HG03521 (cell line): Measurements from ENCODE around the gene SLC5A5.

Source experiments
- ATAC-seq: cut with Tn5 transposase; IDR thresholded peaks from one replicate; pipeline ENCODE4 v1.9.1; 2021; ENCODE audit warnings: mild to moderate bottlenecking, moderate library complexity; ENCODE audit not compliant: unreplicated experiment

The SLC5A5 gene

DNA sequence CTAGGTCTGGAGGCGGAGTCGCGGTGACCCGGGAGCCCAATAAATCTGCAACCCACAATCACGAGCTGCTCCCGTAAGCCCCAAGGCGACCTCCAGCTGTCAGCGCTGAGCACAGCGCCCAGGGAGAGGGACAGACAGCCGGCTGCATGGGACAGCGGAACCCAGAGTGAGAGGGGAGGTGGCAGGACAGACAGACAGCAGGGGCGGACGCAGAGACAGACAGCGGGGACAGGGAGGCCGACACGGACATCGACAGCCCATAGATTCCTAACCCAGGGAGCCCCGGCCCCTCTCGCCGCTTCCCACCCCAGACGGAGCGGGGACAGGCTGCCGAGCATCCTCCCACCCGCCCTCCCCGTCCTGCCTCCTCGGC, at the start of gene SLC5A5:
Gene SLC5A5, plus strand, starts transcription at position 68 of the 373 bp plus-strand sequence. CDS start 375 bp downstream, outside the sequence.
- no peak for ATAC-seq

DNA sequence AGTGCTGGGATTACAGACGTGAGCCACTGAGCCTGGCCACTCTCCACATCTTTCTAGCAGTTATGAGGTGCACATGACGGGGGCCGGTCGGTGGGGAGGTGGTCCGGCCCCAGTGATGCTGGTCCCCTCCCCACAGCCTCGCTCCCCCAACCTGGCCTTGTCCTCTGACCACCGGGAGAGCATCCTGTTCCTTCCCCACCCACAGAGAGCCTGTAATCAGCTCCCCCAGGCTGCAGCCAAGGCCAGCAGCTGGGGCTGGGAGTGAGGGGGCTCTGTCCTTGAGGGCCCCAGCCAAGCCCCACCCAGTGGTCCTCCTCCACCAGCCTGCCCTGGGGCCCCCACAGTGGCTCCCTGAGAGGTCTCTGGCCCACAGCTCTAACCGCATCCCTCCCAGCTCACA, 47.4 kb upstream of the SLC5A5 start:
- no peak for ATAC-seq

DNA sequence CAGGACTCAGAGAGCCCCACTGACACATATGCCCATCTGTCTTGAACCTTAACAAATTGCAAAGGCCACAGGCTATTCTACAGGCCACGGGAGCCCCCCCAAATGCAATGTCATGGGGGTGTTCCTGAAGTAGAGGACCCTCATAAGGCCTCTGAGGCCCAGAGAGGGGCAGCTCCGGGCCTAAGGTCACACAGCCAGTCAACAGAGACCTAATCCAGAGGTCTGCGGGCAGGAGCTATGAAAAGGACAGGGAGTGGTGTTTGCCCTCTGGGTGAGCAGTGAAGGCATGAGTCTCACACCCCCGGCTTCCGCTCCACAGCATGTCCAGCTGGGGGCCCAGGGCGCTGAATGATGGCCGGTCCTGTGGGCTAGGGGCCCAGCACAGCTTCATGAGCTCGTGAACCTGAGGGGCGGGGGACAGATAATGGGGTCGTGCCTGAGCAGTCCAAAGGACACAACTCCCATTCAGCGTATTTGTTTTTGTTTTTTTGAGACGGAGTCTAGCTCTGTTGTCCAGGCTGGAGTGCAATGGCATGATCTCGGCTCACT, 45.2 kb upstream of the SLC5A5 start:
- no peak for ATAC-seq

DNA sequence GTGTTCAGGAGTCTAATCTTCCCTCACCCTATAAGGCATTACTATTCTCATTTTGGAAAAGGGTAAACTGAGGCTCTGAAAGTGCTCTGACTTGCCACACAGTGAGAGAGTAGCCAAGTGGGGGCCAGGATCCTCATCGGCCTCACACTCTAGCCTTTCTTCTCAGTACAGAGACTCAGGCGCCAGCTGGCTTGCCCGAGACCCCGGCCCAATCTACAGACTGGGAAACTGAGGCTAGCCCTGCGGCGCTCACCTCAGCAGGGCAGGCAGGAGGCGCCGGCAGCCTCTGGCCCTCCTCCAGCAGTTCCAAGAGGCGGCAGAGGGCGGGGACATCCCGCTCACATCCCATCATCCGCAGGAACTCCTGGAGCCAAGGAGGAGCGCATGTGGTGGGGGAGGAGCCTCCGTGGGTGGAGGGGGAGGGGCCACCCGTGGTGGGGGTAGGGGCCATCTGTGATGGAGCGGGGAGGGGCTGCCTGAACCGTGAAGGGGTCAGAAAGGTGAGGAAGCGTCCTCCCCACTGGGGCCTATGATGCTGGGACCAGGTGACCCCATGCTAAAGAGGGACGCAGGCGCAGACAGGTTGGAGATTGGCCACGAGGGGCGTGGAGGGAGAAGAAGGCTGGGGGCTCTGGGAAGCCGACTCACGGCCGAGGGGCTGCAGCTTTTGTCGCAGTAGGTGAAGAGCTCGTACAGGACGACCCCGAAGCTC, 41.7 kb upstream of the SLC5A5 start:
- ATAC-seq, result no peak

DNA sequence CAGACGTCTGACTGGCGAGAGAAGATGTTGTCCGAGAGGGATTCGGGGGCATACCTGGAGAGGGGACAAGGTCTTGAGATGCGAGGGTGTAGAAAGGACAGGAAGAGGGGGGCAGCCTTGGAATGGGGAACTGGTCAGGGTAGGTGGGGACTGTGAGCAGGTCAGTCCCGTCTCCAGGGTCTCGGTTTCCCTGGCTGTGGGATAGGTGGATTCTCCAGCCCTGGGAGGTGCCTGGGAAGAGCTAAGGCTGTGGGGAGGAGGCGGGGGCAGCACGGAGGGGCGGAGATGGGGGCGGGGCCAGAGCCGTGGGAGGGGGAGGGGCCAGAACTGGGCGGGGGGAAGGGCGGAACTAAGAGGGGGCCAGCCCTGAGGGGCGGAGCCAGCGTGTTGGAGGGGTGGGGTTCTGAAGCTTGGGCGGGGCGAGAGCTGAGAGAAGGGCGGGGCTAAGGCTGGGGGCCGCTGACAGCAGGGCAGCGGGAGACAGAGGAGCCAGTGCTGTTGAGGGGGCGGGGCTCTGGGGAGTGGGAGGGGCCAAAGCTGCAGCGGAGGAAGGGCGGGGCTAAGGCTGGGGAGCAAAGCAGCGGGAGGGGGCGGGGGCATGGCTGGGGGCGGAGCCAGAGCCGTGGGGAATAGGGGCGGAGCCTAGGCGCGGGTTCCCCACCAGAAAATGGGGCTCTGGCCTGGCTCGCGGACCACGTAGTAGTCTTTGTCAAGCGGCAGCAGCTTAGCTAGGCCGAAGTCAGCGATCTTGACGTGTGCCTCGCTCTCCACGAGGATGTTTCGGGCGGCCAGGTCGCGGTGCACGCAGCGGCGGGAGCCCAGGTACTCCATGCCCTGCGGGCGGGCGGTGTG, 41.0 kb upstream of the SLC5A5 start:
- no peak for ATAC-seq

DNA sequence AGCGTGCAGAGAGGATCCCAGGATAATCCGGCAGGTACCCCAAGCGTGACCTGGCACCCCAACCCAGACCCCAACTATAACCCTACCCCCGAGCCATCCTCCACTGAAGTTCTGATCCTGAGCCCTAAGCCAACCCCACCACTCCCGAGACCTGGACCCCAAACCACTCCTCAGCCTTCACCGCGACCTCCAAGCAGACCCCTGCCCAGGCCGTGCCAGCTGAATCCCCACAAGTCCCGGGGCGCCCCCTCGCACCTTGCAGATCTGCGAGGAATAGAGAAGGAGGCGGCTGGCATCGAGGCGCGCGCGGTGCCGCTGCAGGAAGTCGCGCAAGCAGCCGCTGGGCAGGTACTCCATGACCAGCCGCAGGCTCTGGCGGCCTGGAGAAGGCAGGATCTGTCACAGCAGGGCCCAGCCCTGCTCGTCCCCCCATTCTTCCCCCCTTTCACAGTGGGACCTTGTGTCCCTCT, 40.3 kb upstream of the SLC5A5 start:
- no peak for ATAC-seq

DNA sequence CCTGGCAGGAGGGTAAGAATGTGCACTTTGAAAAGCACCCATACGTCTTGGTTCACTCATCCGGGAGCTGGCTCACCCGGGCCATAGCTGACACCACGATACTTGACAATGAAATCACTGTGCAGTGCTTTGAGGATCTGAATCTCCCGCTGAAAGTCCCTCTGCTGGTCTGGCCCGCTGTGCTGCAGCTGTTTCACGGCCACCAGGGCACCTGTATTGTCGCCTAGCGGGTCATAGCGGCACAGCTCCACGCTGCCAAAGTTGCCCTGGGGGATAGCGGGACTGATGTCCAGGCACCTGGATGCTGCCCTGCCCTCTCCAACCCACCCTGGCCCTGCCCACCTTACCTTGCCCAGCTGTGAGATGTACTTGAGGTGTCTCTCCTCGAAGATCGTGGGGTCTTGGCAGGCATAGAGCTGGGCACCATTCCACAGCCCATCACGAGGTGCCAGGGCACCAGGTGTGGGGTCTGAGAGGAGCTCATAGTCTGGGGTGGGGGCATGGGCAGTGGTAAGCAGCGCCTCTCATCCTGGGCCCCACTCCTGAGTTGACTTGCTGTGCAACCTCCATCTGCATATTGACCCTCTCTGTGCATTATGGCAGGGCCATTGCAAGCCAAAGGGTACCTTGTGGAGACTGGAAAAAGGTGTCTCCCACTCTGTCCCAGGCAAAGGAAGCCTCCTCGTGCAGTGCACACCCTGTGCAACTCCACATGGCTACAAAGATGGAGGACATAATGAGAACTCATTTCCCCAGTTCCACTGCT, 39.1 kb upstream of the SLC5A5 start:
- ATAC-seq, result no peak

DNA sequence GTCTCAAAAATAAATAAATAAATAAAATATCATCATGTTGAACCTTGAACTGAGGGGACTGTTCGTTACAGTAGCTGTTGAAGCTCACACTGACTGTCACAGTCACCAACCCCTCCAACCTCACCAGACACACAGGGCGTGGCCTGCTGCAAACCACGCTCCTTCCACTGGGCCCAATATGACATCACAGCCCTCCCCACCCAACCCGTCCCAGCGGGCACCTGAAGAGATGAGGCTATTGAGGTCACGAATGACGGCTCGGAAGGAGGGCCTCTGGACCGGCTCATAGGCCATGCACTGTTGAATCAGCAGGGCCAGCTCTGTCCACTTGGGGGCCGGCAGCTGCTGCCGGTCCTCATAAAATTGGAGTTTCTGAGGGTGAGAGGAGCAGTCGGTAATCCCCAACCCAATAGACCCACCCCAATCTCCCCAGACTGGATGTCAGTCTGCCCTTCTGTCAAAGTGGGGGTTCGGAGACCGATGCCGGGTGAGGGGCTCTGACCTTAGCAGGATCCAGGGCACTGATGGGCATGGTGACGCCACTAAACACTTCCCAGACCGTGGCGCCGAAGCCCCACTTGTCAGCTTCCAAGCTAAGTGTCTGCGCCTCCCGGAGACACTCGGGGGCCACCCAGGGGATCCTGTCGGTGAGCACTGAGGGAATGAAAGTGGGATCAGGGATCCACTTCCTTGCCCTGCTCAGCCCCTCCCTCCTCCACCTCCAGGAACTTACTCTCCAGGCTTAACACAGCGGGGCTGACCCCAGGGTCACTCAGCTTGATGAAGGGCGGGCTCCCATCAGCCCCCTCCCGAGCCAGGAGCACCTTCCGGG, 37.2 kb upstream of the SLC5A5 start:
- ATAC-seq, result no peak

DNA sequence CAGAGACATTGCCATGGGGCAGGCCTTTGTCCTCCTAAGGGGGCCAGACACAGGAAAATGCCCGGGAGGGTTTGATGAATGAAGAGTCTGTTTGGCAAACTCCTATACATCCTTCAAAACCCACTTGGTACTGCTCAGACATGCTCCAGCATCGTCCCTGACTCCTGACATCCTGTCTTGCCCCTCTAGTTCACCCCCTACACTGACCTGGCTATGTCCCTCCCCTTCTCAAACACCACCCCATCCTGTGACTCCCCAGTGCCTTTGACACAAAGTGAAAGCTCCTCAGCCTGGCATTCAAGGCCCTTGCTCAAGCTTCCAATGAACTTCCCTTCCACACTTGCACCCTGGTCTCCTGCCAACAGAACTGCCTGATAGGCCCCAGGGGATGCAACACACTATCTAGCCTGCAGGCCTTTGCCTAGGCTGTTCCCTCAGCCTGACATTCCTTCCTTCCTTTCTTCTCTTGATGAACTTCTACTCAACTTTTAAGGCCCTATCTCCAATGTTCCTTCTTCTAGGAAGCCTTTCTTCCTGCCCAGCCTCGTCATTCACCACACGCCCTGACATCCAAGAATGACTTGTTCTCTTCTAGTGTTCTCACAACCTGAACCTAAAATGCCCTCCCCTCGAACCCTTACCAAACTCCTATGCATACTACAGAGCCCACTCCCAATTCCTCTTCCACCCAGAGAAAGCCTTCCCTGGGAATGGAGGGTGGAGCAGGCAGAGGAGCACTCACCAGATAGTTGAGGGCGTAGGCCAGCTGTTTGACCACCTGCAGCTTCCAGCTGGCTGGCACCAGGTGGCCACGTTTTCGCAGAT, 36.4 kb upstream of the SLC5A5 start:
- no peak for ATAC-seq

DNA sequence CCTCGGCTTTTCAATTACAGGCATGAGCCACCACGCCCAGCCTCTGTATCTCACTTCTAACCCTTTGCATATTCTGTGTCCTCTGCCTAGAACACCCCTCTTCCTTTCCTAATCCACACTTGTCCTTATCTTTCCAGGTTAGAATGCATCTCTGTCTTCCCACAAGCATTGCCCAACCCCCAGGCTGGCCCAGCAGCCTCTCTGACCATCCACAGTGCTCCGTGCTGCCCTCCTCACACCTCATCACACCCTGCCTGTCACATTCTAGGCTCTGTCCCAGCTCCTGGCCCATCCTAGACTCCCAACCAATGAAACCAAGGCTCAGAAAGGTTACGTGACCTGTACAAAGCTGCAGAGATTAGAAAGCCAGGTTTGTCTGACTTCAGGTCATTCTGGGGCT, 35.2 kb upstream of the SLC5A5 start:
- ATAC-seq, result no peak

DNA sequence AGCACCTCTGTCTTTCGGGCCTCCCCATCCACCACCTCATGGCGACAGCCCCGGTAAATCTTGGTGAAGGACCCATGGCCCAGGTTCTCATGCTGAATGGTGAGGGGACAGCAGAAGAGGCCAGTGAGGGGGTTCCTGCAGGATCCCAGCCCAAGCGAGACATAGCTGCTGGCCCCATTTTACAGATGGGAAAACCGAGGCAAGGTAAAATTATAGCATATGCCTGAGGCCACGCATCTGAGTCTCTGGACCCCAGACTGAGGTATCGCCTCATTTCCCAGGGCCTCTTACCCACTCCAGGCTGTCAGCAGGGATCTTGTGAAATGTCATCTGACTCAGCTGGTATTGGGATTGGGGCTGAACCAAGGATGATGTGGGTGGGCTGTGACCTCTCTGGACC, 33.8 kb upstream of the SLC5A5 start:
- ATAC-seq, result no peak

DNA sequence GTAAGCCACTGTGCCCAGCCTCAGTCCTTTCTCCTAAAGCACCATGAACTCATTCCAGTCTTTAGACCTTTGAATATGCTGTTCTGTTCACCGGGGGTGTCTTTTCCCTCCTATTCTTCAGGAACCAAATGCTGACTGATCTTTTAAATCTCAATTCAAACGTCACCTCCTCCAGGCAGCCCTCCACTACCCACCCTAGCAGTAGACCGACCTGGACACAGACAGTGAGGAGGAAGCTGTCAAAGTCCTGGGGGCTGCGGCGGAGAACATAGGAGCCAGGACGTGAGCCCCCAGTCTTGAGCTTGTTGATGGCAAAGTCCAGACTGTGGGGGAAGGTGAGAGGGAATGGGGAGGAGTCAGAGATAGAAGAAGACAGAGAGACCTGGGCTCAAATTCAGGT, 31.7 kb upstream of the SLC5A5 start:
- no peak for ATAC-seq

DNA sequence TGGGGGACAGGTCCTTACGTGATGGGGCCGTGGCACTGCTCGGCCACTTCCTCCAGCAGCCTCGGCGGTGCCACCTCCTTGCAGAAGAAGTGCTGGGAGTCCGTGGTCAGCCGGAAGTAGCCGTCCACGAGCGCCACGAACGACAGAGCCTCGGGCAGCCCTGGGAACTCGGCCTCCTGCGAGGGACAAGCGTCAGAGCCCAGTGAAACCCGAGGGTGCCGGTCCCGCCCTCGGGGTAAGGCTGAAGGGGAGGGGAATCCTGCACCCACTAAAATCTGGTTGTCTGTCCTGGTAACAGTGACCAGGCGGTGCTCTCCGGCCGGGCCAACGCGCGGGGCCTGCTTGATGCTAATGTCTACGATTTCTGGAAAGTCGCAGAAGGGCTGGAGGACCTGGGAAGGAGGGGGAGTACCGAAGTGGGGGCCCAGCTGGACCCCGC, 30.4 kb upstream of the SLC5A5 start:
- no peak for ATAC-seq

DNA sequence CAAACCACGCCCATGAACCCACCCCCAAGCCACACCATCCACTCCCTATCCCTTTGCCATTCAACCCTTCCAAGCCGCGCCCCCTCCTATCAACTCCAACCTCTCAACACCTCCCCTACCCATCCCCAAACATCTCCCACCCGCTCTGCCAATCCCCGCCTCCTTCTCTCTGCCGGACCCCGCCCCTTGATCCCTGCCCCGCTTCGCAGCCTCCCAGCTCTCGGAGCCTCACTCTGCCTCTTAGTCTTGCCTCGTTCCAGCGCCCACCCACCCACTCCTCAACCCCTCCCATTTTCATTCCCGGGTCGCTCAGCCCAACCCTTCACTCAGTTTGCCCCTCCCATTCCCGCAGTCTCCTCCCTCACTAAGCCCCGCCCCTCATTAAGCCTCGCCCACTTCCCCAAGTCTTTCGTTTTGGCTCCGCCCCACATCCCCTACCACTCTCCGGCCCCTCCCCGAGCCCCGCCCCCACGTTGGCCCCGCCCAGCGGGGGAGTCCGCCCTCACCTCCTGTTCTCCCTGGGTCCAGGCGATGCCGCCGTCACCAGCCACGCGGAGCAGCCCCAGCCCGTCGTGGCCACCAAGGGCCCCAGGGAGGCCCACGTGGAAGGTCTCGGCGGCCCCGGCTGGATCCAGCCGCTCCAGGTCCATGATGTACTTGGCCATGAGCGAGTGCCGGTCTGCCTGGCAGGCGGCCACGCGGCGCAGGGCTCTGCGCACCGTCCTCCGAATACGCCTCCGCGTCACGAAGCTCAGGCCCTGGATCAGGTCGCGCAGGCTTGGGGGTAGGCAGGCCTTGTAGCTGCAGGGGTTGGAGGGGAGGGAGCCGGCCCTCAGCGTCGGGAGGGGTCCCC, 29.7 kb upstream of the SLC5A5 start:
- ATAC-seq, result no peak

DNA sequence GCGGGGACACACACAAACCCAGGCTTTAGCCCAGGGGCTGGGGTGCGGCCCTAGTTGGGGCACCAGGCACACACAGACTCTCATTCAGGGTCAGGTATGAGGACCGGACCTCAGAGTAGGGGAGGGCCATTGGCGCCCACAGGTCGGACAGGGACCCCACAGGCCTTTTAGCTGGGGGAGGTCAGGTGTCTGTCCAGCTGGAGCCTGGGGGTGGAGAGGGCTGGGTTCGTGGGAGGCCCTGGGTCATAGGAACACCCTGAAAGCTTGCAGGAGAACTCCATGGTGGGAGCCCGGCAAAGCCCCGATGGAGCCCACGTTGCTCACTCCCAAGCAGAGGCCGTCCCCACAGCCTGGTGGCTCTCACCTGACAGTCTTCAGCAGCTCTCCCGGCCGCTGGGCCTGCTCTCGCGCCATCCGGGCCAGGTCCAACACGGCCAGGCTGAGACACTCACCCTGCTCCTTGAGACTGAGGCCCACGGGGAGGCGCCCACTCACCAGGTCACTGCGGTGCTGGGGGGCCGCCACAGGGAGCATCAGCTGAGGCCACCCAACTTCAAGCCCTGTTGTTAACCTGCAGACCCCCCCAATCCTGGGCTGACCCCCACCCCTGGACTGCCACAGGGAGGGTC, 29.0 kb upstream of the SLC5A5 start:
- no peak for ATAC-seq

DNA sequence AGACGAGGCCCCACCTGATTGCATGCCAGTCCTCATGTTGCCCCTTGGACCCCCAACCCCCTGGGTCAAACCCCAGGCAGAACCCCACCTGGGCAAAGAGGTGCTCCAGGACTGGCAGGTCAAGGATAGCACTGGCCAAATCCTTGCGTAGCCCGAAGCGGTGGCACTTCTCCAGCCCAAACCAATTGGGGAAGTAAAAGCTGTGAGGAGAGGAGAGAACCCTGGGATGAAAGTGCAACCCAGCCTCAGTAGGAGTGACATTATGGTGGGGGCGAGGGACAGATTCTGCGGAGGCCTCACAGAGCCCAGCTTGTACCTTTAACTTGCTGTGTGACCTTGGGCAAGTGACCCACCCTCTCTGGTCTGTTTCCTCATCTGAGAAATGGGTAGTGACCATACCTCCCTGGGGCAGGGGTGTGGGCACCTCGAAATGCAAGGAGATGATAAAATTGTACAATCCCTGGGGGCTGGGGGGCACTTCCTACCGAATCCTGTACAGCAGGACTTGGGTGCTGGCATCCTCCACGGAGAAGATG, 28.4 kb upstream of the SLC5A5 start:
- no peak for ATAC-seq

DNA sequence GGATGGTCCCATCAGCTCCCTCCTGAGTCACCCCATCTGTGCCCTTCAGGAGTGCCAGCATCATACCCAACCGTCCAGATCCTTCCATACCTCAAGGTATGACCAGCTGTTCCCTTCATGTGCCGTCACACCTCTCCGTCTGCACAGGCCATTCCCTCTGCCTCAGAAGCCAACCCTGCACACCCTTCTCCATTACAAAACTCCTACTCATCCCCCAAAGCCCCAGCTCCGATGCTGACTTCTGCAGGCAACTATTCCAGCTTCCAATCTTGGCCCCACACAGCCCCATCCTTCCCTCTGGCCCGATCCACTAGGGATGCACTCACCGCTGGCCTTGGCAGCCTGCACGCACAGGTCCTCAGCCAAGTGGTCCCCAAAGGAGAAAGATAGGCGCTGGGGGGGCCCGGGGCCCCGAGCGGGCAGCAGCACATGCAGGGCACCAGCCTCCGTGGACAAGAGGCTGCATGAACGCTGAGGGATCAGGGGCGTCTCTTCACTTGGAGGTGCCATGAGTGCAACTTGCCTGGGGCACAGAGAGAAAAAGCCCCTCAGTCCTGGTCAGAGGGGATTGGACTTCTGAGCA, 27.7 kb upstream of the SLC5A5 start:
- no peak for ATAC-seq
